ENCODE results near the gene HS2ST1.

Gene HS2ST1

GRCh38 chr1:87117761-87118368 is 203.4 kb downstream of the HS2ST1 start:
- DNase-seq: no peak

- DNase-seq: no peak
Measured at GRCh38 chr1:87119541-87120140, 205.2 kb downstream of the HS2ST1 start.

GRCh38 chr1:87120779-87121178 is 206.3 kb downstream of the HS2ST1 start:
- DNase-seq: no peak

GRCh38 chr1:87121711-87122163 is 207.3 kb downstream of the HS2ST1 start:
- DNase-seq: no peak

GRCh38 chr1:87122243-87122642 is 207.8 kb downstream of the HS2ST1 start:
- no peak for DNase-seq

DNA sequence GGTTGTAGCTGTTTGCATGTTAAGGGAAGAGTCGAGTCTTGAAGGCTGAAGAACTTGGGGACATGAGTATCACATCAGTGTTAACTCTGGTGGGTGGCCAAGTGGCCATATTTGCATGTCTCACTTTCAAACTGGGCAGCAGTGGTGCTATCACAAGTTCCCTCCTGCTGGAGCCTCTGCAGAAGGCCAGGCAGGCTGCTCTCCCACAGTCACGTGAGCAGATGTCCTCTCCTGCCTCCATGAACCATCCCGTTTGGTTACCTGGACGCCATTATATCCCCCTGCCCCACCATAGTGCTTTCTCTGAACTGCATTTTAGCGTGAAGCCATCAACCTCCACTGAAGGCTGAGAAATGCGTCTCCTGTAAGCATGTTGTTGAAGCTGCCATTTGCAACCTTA is 209.2 kb downstream of the HS2ST1 start:
- DNase-seq: no peak

DNA sequence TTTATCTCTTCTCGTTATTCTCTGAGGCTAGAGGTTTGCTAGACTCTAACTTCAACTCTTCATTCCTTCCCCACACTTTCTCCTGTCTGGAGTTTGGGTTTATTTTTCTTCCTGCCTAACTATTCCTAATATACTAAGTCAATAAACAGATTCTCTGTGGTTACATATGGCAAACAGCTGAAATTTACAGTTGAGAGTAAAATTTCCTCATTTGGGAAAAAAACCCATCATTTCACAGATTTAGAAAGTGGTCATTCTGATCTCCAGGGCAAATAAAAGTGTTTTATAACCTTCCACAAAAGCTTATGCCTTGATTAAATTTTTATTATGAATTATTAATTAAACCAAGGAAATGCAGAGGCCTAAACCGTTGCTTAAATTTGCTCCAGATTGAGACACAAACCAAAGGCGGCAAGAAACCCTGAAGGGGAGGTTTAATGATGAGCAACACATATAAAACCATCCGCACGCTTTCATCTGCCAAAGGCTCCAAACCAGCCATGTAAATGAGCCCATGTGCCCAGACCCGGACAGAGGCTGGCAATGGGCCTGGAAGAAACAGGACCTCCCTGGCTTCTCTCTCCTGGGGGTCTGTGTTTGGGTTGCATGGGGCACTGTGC is 212.6 kb downstream of the HS2ST1 start:
- no peak for DNase-seq

DNA sequence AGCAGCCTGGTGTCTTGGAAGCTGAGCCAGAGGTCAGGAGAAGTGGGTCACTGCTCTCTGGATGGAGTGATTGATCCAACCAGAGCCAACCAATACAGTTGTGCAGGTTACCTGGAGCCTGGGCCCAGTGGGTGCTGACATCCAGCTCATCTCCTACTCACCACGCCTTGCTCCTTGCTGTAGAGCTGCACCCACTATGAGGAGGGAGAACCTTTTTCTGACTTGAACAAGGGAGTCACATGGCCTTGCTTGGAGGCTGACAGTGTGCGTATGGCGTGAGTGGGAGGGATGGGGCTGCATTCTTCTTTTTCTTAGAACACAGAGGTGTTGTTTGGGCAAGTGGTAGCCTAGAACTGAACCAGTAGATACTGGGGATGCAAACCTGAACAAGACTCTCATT is 213.1 kb downstream of the HS2ST1 start:
- no peak for DNase-seq

- DNase-seq: no peak
Measured at GRCh38 chr1:87129038-87129437, 214.6 kb downstream of the HS2ST1 start.

GRCh38 chr1:87129606-87130005 is 215.2 kb downstream of the HS2ST1 start:
- DNase-seq: no peak

GRCh38 chr1:87130438-87130837 is 216.0 kb downstream of the HS2ST1 start:
- DNase-seq: no peak

- DNase-seq: peak; percentile 78
Measured at GRCh38 chr1:87131809-87132283, 217.4 kb downstream of the HS2ST1 start.

GRCh38 chr1:87132284-87132870 is 217.9 kb downstream of the HS2ST1 start:
- DNase-seq: no peak

GRCh38 chr1:87134061-87134460 is 219.6 kb downstream of the HS2ST1 start:
- DNase-seq: no peak

GRCh38 chr1:87134625-87135328 is 220.3 kb downstream of the HS2ST1 start:
- no peak for DNase-seq

DNA sequence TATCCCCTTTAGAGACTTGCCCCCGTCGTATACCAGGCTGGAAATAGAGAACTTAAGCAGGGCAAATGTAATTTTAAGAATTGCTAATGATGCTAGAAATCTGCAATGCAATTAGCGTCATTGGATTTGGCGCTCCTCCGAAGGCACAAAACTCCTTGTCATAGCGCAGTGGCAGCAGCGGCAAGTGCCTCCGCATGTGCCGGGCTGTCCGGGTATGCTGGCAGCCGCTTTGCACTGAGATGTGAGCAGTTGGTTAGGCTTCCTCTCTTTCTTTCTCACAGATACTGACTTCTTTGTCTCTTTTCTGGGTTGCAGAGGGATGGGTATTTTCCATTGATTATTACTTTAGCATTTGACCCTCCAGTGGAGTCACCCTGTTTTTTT is 220.9 kb downstream of the HS2ST1 start:
- no peak for DNase-seq

DNA sequence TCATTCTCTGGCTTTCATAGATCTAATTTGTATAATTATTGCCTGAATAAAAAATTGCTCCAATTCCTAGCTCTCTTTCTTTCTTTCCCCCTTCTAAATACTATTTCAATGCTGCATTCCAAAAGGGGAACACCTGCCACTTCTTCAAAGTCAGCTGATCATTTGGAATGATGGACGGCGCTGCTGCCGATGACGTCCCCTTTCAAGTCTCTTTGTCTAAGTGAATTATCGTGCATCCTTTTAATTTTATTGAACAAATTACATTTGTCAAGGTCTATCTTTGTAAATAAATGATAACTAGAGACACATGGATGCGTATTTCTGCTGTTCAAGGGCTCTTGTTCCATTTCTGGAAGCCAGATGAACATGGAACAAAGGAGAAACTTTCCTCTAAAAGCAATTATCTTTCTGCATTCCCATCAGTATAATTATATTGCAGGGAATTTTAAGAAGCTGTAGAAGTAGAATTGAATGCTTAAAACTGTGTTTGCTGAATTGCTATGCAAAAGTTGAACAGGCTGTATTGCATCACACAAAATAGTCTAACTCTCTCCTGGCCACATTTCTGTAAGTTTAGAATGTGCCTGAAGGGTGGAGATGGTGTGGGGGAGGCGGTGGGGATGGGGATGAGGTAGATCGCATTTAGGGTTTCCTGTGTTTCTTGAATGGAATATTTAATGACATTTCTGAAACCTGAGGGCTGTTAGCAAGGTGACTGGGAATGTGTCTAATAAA is 222.3 kb downstream of the HS2ST1 start:
- no peak for DNase-seq

DNA sequence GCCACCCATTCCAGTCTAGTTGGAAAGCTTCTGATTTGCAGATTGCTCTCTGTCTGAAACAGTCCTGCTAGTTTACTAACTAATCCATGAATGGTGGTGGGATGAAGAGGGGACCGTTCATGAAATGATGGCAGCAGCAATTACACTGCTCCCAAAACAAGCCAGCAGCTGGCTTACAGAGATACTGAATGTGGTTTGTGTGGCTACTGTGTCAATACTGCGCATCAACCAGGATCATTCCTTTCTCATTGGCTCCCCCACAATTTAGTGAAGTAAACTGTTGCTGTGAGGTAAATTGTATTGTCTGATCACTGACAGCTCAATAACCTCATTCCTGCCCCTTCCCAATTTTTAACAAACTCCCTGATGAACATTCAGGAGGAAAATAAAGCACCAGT is 222.9 kb downstream of the HS2ST1 start:
- no peak for DNase-seq

GRCh38 chr1:87140831-87141540 is 226.6 kb downstream of the HS2ST1 start:
- peak; percentile 29 for DNase-seq

- no peak for DNase-seq
Measured at GRCh38 chr1:87141556-87141955, 227.1 kb downstream of the HS2ST1 start.

- DNase-seq: no peak
Measured at GRCh38 chr1:87143413-87144135, 229.1 kb downstream of the HS2ST1 start.

Measured in 8988T (cell line).